ENCODE results near the gene MISP. TPM values are rescaled to one million over a fixed set of nuclear protein-coding genes. Genes with fewer than 3 reads are reported as not detected.

MISP gene
- total RNA-seq, 1 donor from 2014 or later, result not detected

- TF ChIP-seq CTCF (IDR thresholded peaks at IDR 0.05), result no peak
- intact Hi-C loops (cut with DNase I), result no loop called here
- peaks cover 0 to under 1% of the 10 kb centered on the region in 2 donors for H3K4me1 ChIP-seq
- H3K36me3 ChIP-seq, result no peaks in the 10 kb centered on the region
- DNase-seq (ENCODE audit: low spot score in 2 of 2), result no peak
- H3K27me3 ChIP-seq, result no peaks in the 10 kb centered on the region
- H3K27ac ChIP-seq, result no peak overlapping the region
- no peak overlapping the region for H3K4me3 ChIP-seq
- peaks cover 3 to 9% of the 10 kb centered on the region in 2 donors for H3K9me3 ChIP-seq
Measured at GRCh38 chr19:763181-763580, 12.3 kb downstream of the MISP start.

- H3K4me3 ChIP-seq, result no peak overlapping the region
- intact Hi-C loops (cut with DNase I), result no loop called here
Measured at GRCh38 chr19:763869-764268, 13.0 kb downstream of the MISP start.

GRCh38 chr19:764301-764700 is 13.4 kb downstream of the MISP start:
- no peaks in the 10 kb centered on the region for H3K36me3 ChIP-seq
- TF ChIP-seq CTCF (IDR thresholded peaks at IDR 0.05), result no peak
- no peaks in the 10 kb centered on the region for H3K9me3 ChIP-seq
- no peak overlapping the region for H3K27ac ChIP-seq
- intact Hi-C loops (cut with DNase I), result no loop called here
- no peaks in the 10 kb centered on the region for H3K27me3 ChIP-seq
- H3K4me3 ChIP-seq, result no peak overlapping the region
- peaks cover 0 to 7% of the 10 kb centered on the region in 2 donors for H3K4me1 ChIP-seq
- DNase-seq (ENCODE audit: low spot score in 2 of 2), result no peak

More at GRCh38 chr19:763869-764268, 13.0 kb downstream of the MISP start:
- Histone ChIP-seq H3K27me3 (no peaks in the 10 kb centered on the region), H3K9me3 (peaks cover 0 to 2% of the 10 kb centered on the region in 2 donors), H3K27ac (no peak overlapping the region), H3K4me1 (peaks cover 0 to 7% of the 10 kb centered on the region in 2 donors), H3K36me3 (no peaks in the 10 kb centered on the region)
- TF ChIP-seq CTCF (IDR thresholded peaks at IDR 0.05), result no peak
- no peak for DNase-seq (ENCODE audit: low spot score in 2 of 2)

- intact Hi-C loops (cut with DNase I), result no loop called here
- no peak for DNase-seq (ENCODE audit: low spot score in 2 of 2)
- Histone ChIP-seq H3K36me3 (no peaks in the 10 kb centered on the region), H3K4me1 (peaks cover 0 to 7% of the 10 kb centered on the region in 2 donors), H3K27ac (no peak overlapping the region), H3K9me3 (no peaks in the 10 kb centered on the region), H3K27me3 (no peaks in the 10 kb centered on the region), H3K4me3 (no peak overlapping the region)
- TF ChIP-seq CTCF (IDR thresholded peaks at IDR 0.05), result no peak
Measured at GRCh38 chr19:765179-765738, 14.3 kb downstream of the MISP start.

- no peak overlapping the region for H3K4me3 ChIP-seq
- no peaks in the 10 kb centered on the region for H3K27me3 ChIP-seq
- DNase-seq (ENCODE audit: low spot score in 2 of 2), result no peak
- no peak for TF ChIP-seq CTCF (IDR thresholded peaks at IDR 0.05)
- intact Hi-C loops (cut with DNase I), result loop anchor here (2.0 kb wide), 1 partner anchor 152 kb away; no protein-coding TSS in a partner anchor
- peaks cover 0 to 7% of the 10 kb centered on the region in 2 donors for H3K4me1 ChIP-seq
- H3K9me3 ChIP-seq, result no peaks in the 10 kb centered on the region
- no peaks in the 10 kb centered on the region for H3K36me3 ChIP-seq
- H3K27ac ChIP-seq, result no peak overlapping the region
Measured at GRCh38 chr19:768424-768823, 17.5 kb downstream of the MISP start.
